Testis (tissue), 3 donors: ENCODE data around the gene MKS1. TPM values are rescaled to one million over a fixed set of nuclear protein-coding genes. Genes with fewer than 3 reads are reported as not detected.

ENCODE experiments used
- DNase-seq: peaks from one replicate; pipeline ENCODE4 v3.0.0-alpha.2; 2019
- H3K27ac ChIP-seq, 2 donors: fragments of 200-600 bp; sonication (generic); one replicate each; pipeline ENCODE4 v1.5.1; 2019
- H3K27me3 ChIP-seq: fragments of 200-600 bp; sonication (generic); one replicate; pipeline ENCODE4 v1.5.1; 2019
- H3K36me3 ChIP-seq: fragments of 200-600 bp; sonication (generic); one replicate; pipeline ENCODE4 v1.5.1; 2017; ENCODE audit warnings: low read depth; ENCODE audit errors: missing control alignments
- H3K4me1 ChIP-seq: fragments of 200-600 bp; sonication (generic); one replicate; pipeline ENCODE4 v1.5.1; 2019
- H3K4me3 ChIP-seq, 2 donors: fragments of 200-600 bp; sonication (generic); one replicate each; pipeline ENCODE4 v1.5.1; 2017 to 2019
- H3K9me3 ChIP-seq: fragments of 200-600 bp; sonication (generic); one replicate; pipeline ENCODE4 v1.5.1; 2017
- CTCF ChIP-seq, 3 experiments: fragments of 450-650 bp in 2 of 3; fragments of 200-600 bp in 1 of 3; sonication (generic) in 1 of 3; IDR thresholded peaks; one replicate each; pipeline ENCODE4 v1.5.1; 2016 to 2019; ENCODE audit warnings: antibody characterized with exemption in 3 of 3, mild to moderate bottlenecking in 2 of 3, moderate library complexity in 1 of 3
- POLR2A ChIP-seq: fragments of 450-650 bp; IDR thresholded peaks from one replicate; pipeline ENCODE4 v1.6.1; 2017; ENCODE audit warnings: antibody characterized with exemption, mild to moderate bottlenecking, moderate library complexity
- WGBS, 2 donors: methylation state at CpG; one replicate each; pipeline ENCODE4 v1.1.5; 2018; 5-methylcytosine and 5-hydroxymethylcytosine counted together
- intact Hi-C: fragments of 100-400 bp; cut with DNase I; formaldehyde crosslinking; loops from one replicate; pipeline ENCODE4 v1.15.1; 2023; ENCODE audit warnings: low total_unique reads
- polyA plus RNA-seq: library from polyadenylated mRNA; stranded (reverse); fragments of 350-450 nt; fragmentation: Illumina TruSeq; extraction: RNeasy Lipid Tissue Mini Kit (QIAGEN cat#74804); gene quantifications from one replicate; pipeline ENCODE4 v1.2.3, GENCODE V29; 2014; ENCODE audit warnings: low read depth, low replicate concordance; ENCODE audit not compliant: insufficient read depth
- total RNA-seq, 2 donors: library from RNA; depleted of rRNA; stranded (reverse); fragments of >200 nt; gene quantifications; one replicate each; pipeline ENCODE4 v1.2.3, GENCODE V29; 2016

Gene MKS1
- total and polyA plus RNA-seq, 3 donors from 2014 or later: 32.0 to 34.3 (median 32.3) TPM

GRCh38 chr17:58248955-58249269, 29.9 kb upstream of the MKS1 start:
- Histone ChIP-seq H3K27me3 (no peaks in the 10 kb centered on the region), H3K27ac (no peak overlapping the region), H3K9me3 (no peaks in the 10 kb centered on the region), H3K4me1 (no peaks in the 10 kb centered on the region), H3K4me3 (peak overlapping the region; percentile 42 to 61), H3K36me3 (no peaks in the 10 kb centered on the region)
- no peak for DNase-seq
- TF ChIP-seq POLR2A (no peak), CTCF (IDR thresholded peaks at IDR 0.05) (no peak)
- 15 to 16% methylated on average over 9 to 10 of the region's 10 CpGs for WGBS, 2 donors
- intact Hi-C loops: no loop called here

GRCh38 chr17:58247511-58248363, 28.7 kb upstream of the MKS1 start:
- Histone ChIP-seq H3K36me3 (no peaks in the 10 kb centered on the region), H3K27ac (no peak overlapping the region), H3K27me3 (no peaks in the 10 kb centered on the region), H3K4me1 (no peaks in the 10 kb centered on the region), H3K4me3 (no peak overlapping the region), H3K9me3 (no peaks in the 10 kb centered on the region)
- TF ChIP-seq POLR2A (no peak), CTCF (IDR thresholded peaks at IDR 0.05) (no peak)
- intact Hi-C loops: no loop called here
- DNase-seq: no peak
- 82 to 87% methylated on average over 10 of the region's 10 CpGs for WGBS, 2 donors

- Histone ChIP-seq H3K36me3 (no peaks in the 10 kb centered on the region), H3K9me3 (no peaks in the 10 kb centered on the region), H3K4me3 (no peak overlapping the region), H3K4me1 (no peaks in the 10 kb centered on the region), H3K27ac (no peak overlapping the region), H3K27me3 (no peaks in the 10 kb centered on the region)
- no peak for TF ChIP-seq POLR2A
- intact Hi-C loops: no loop called here
- no peak for DNase-seq
- WGBS, 2 donors: 22 to 50% methylated on average over 1 of the region's 1 CpG
Measured at GRCh38 chr17:58246781-58247180, 27.7 kb upstream of the MKS1 start.

- no peaks in the 10 kb centered on the region for H3K36me3 ChIP-seq
- H3K4me1 ChIP-seq: no peaks in the 10 kb centered on the region
- no peak overlapping the region for H3K4me3 ChIP-seq
- 80 to 88% methylated on average over 12 to 13 of the region's 13 CpGs for WGBS, 2 donors
- intact Hi-C loops: no loop called here
- no peak overlapping the region for H3K27ac ChIP-seq
- no peaks in the 10 kb centered on the region for H3K27me3 ChIP-seq
- DNase-seq: no peak
- H3K9me3 ChIP-seq: no peaks in the 10 kb centered on the region
- TF ChIP-seq POLR2A (no peak), CTCF (IDR thresholded peaks at IDR 0.05) (no peak)
Measured at GRCh38 chr17:58246104-58246740, 27.2 kb upstream of the MKS1 start.

GRCh38 chr17:58245428-58246103, 26.5 kb upstream of the MKS1 start:
- WGBS, 2 donors: 59 to 79% methylated on average over 10 of the region's 10 CpGs
- Histone ChIP-seq H3K27me3 (no peaks in the 10 kb centered on the region), H3K27ac (no peak overlapping the region), H3K4me1 (no peaks in the 10 kb centered on the region), H3K36me3 (no peaks in the 10 kb centered on the region), H3K9me3 (no peaks in the 10 kb centered on the region), H3K4me3 (no peak overlapping the region)
- TF ChIP-seq CTCF (IDR thresholded peaks at IDR 0.05): no peak
- TF ChIP-seq POLR2A: no peak
- no peak for DNase-seq
- intact Hi-C loops: no loop called here
